ENCODE measurements around the gene MSMO1.

Gene MSMO1

GRCh38 chr4:165379678-165380064, 52.2 kb downstream of the MSMO1 start:
- Histone ChIP-seq H3K27me3 (ENCODE audit: control insufficient read depth, insufficient read depth, low read length) (peaks cover 39% of the 10 kb centered on the region), H3K9me3 (ENCODE audit: control insufficient read depth, insufficient read depth, low read depth, low read length) (no peaks in the 10 kb centered on the region), H3K27ac (ENCODE audit: low read depth, low read length) (no peak overlapping the region), H3K36me3 (ENCODE audit: control insufficient read depth, insufficient read depth, low read length) (no peaks in the 10 kb centered on the region), H3K4me3 (ENCODE audit: low read depth, low read length) (peak overlapping the region; percentile 85), H3K4me1 (ENCODE audit: control insufficient read depth, insufficient read depth, low read length) (peaks cover 20% of the 10 kb centered on the region), H3K9ac (ENCODE audit: low read length) (no peak overlapping the region)

GRCh38 chr4:165380805-165381204, 53.3 kb downstream of the MSMO1 start:
- no peaks in the 10 kb centered on the region for H3K36me3 ChIP-seq (ENCODE audit: control insufficient read depth, insufficient read depth, low read length)
- no peak overlapping the region for H3K9ac ChIP-seq (ENCODE audit: low read length)
- no peaks in the 10 kb centered on the region for H3K9me3 ChIP-seq (ENCODE audit: control insufficient read depth, insufficient read depth, low read depth, low read length)
- H3K27ac ChIP-seq (ENCODE audit: low read depth, low read length): no peak overlapping the region
- peaks cover 33% of the 10 kb centered on the region for H3K27me3 ChIP-seq (ENCODE audit: control insufficient read depth, insufficient read depth, low read length)
- H3K4me3 ChIP-seq (ENCODE audit: low read depth, low read length): no peak overlapping the region
- peaks cover 20% of the 10 kb centered on the region for H3K4me1 ChIP-seq (ENCODE audit: control insufficient read depth, insufficient read depth, low read length)

- peaks cover 20% of the 10 kb centered on the region for H3K4me1 ChIP-seq (ENCODE audit: control insufficient read depth, insufficient read depth, low read length)
- H3K27me3 ChIP-seq (ENCODE audit: control insufficient read depth, insufficient read depth, low read length): peaks cover 32% of the 10 kb centered on the region
- no peaks in the 10 kb centered on the region for H3K9me3 ChIP-seq (ENCODE audit: control insufficient read depth, insufficient read depth, low read depth, low read length)
- no peaks in the 10 kb centered on the region for H3K36me3 ChIP-seq (ENCODE audit: control insufficient read depth, insufficient read depth, low read length)
- no peak overlapping the region for H3K4me3 ChIP-seq (ENCODE audit: low read depth, low read length)
- H3K9ac ChIP-seq (ENCODE audit: low read length): no peak overlapping the region
- no peak overlapping the region for H3K27ac ChIP-seq (ENCODE audit: low read depth, low read length)
Measured at GRCh38 chr4:165381821-165382373, 54.4 kb downstream of the MSMO1 start.

GRCh38 chr4:165382640-165383039, 55.2 kb downstream of the MSMO1 start:
- Histone ChIP-seq H3K4me1 (ENCODE audit: control insufficient read depth, insufficient read depth, low read length) (peaks cover 20% of the 10 kb centered on the region), H3K27ac (ENCODE audit: low read depth, low read length) (no peak overlapping the region), H3K36me3 (ENCODE audit: control insufficient read depth, insufficient read depth, low read length) (no peaks in the 10 kb centered on the region), H3K9ac (ENCODE audit: low read length) (no peak overlapping the region), H3K27me3 (ENCODE audit: control insufficient read depth, insufficient read depth, low read length) (peaks cover 27% of the 10 kb centered on the region), H3K9me3 (ENCODE audit: control insufficient read depth, insufficient read depth, low read depth, low read length) (no peaks in the 10 kb centered on the region), H3K4me3 (ENCODE audit: low read depth, low read length) (no peak overlapping the region)

- H3K27ac ChIP-seq (ENCODE audit: low read depth, low read length): no peak overlapping the region
- peaks cover 17% of the 10 kb centered on the region for H3K4me1 ChIP-seq (ENCODE audit: control insufficient read depth, insufficient read depth, low read length)
- H3K36me3 ChIP-seq (ENCODE audit: control insufficient read depth, insufficient read depth, low read length): no peaks in the 10 kb centered on the region
- H3K27me3 ChIP-seq (ENCODE audit: control insufficient read depth, insufficient read depth, low read length): peaks cover 17% of the 10 kb centered on the region
- H3K9ac ChIP-seq (ENCODE audit: low read length): no peak overlapping the region
- H3K4me3 ChIP-seq (ENCODE audit: low read depth, low read length): no peak overlapping the region
- no peaks in the 10 kb centered on the region for H3K9me3 ChIP-seq (ENCODE audit: control insufficient read depth, insufficient read depth, low read depth, low read length)
Measured at GRCh38 chr4:165383591-165384073, 56.2 kb downstream of the MSMO1 start.

GRCh38 chr4:165384186-165384585, 56.7 kb downstream of the MSMO1 start:
- Histone ChIP-seq H3K9ac (ENCODE audit: low read length) (no peak overlapping the region), H3K27me3 (ENCODE audit: control insufficient read depth, insufficient read depth, low read length) (peaks cover 12% of the 10 kb centered on the region), H3K4me3 (ENCODE audit: low read depth, low read length) (no peak overlapping the region), H3K27ac (ENCODE audit: low read depth, low read length) (no peak overlapping the region), H3K9me3 (ENCODE audit: control insufficient read depth, insufficient read depth, low read depth, low read length) (no peaks in the 10 kb centered on the region), H3K36me3 (ENCODE audit: control insufficient read depth, insufficient read depth, low read length) (no peaks in the 10 kb centered on the region), H3K4me1 (ENCODE audit: control insufficient read depth, insufficient read depth, low read length) (peaks cover 17% of the 10 kb centered on the region)

- H3K9ac ChIP-seq (ENCODE audit: low read length): no peak overlapping the region
- no peak overlapping the region for H3K27ac ChIP-seq (ENCODE audit: low read depth, low read length)
- H3K4me1 ChIP-seq (ENCODE audit: control insufficient read depth, insufficient read depth, low read length): peaks cover 17% of the 10 kb centered on the region
- H3K36me3 ChIP-seq (ENCODE audit: control insufficient read depth, insufficient read depth, low read length): no peaks in the 10 kb centered on the region
- H3K9me3 ChIP-seq (ENCODE audit: control insufficient read depth, insufficient read depth, low read depth, low read length): no peaks in the 10 kb centered on the region
- H3K27me3 ChIP-seq (ENCODE audit: control insufficient read depth, insufficient read depth, low read length): peaks cover 8% of the 10 kb centered on the region
- H3K4me3 ChIP-seq (ENCODE audit: low read depth, low read length): no peak overlapping the region
Measured at GRCh38 chr4:165384598-165384997, 57.1 kb downstream of the MSMO1 start.

- no peaks in the 10 kb centered on the region for H3K9me3 ChIP-seq (ENCODE audit: control insufficient read depth, insufficient read depth, low read depth, low read length)
- peaks cover 13% of the 10 kb centered on the region for H3K4me1 ChIP-seq (ENCODE audit: control insufficient read depth, insufficient read depth, low read length)
- H3K36me3 ChIP-seq (ENCODE audit: control insufficient read depth, insufficient read depth, low read length): no peaks in the 10 kb centered on the region
- H3K9ac ChIP-seq (ENCODE audit: low read length): no peak overlapping the region
- no peak overlapping the region for H3K27ac ChIP-seq (ENCODE audit: low read depth, low read length)
- peaks cover 3% of the 10 kb centered on the region for H3K27me3 ChIP-seq (ENCODE audit: control insufficient read depth, insufficient read depth, low read length)
- H3K4me3 ChIP-seq (ENCODE audit: low read depth, low read length): no peak overlapping the region
Measured at GRCh38 chr4:165385126-165385525, 57.7 kb downstream of the MSMO1 start.

GRCh38 chr4:165386328-165386727, 58.9 kb downstream of the MSMO1 start:
- no peaks in the 10 kb centered on the region for H3K9me3 ChIP-seq (ENCODE audit: control insufficient read depth, insufficient read depth, low read depth, low read length)
- peaks cover 11% of the 10 kb centered on the region for H3K4me1 ChIP-seq (ENCODE audit: control insufficient read depth, insufficient read depth, low read length)
- H3K9ac ChIP-seq (ENCODE audit: low read length): no peak overlapping the region
- H3K27ac ChIP-seq (ENCODE audit: low read depth, low read length): no peak overlapping the region
- no peaks in the 10 kb centered on the region for H3K36me3 ChIP-seq (ENCODE audit: control insufficient read depth, insufficient read depth, low read length)
- no peaks in the 10 kb centered on the region for H3K27me3 ChIP-seq (ENCODE audit: control insufficient read depth, insufficient read depth, low read length)
- H3K4me3 ChIP-seq (ENCODE audit: low read depth, low read length): no peak overlapping the region

GRCh38 chr4:165388756-165389155, 61.3 kb downstream of the MSMO1 start:
- peaks cover 7% of the 10 kb centered on the region for H3K4me1 ChIP-seq (ENCODE audit: control insufficient read depth, insufficient read depth, low read length)
- no peaks in the 10 kb centered on the region for H3K27me3 ChIP-seq (ENCODE audit: control insufficient read depth, insufficient read depth, low read length)
- no peak overlapping the region for H3K27ac ChIP-seq (ENCODE audit: low read depth, low read length)
- H3K4me3 ChIP-seq (ENCODE audit: low read depth, low read length): no peak overlapping the region
- no peaks in the 10 kb centered on the region for H3K9me3 ChIP-seq (ENCODE audit: control insufficient read depth, insufficient read depth, low read depth, low read length)
- no peaks in the 10 kb centered on the region for H3K36me3 ChIP-seq (ENCODE audit: control insufficient read depth, insufficient read depth, low read length)
- H3K9ac ChIP-seq (ENCODE audit: low read length): no peak overlapping the region
